H1 (cell line): ENCODE measurements around the gene FAM181A. TPM values are rescaled to one million over a fixed set of nuclear protein-coding genes. Genes with fewer than 3 reads are reported as not detected.
A peak's percentile ranks its signal among the peaks of the same experiment; 100 is the strongest.

Experiments used
- BCL11A ChIP-seq, 2 experiments: IDR thresholded peaks; one replicate each; pipeline ENCODE4 v1.6.1; 2011; ENCODE audit warnings: low read depth in 2 of 2, low read length in 2 of 2, mild to moderate bottlenecking in 2 of 2
- GABPA ChIP-seq: IDR thresholded peaks from 2 replicates; pipeline ENCODE4 v1.6.1; 2011; ENCODE audit warnings: mild to moderate bottlenecking, low read length, moderate library complexity, borderline replicate concordance; ENCODE audit not compliant: insufficient read depth
- KDM1A ChIP-seq: fragments of 200-600, 300-600 bp; sonication (generic); IDR thresholded peaks from 2 replicates; pipeline ENCODE4 v1.7.1; 2016; ENCODE audit warnings: mild to moderate bottlenecking, low read length, borderline replicate concordance
- TEAD4 ChIP-seq: IDR thresholded peaks from 2 replicates; pipeline ENCODE4 v1.6.1; 2012; ENCODE audit warnings: low read depth, low read length, inconsistent platforms, mixed read lengths
- polyA plus RNA-seq, 7 experiments: library from polyadenylated mRNA; depleted of rRNA in 3 of 7; stranded (reverse) in 5 of 7; unstranded in 2 of 7; fragments of >200 nt in 5 of 7; fragments of 200-250 nt in 2 of 7; gene quantifications; 1 replicate in 5 of 7; 2 replicates in 1 of 7; 4 replicates in 1 of 7; pipeline versions ENCODE4 v1.2.1 to v1.2.3, GENCODE V29; 2011 to 2013; ENCODE audit warnings: missing spikeins in 2 of 7, mixed read lengths in 2 of 7
- total RNA-seq: library from RNA; stranded (reverse); fragmentation: NEBNext Ultra II Directional; extraction: Animal tissue kit (Norgen Biotek cat#: 25700); gene quantifications from 2 replicates; pipeline ENCODE4 v1.2.1, GENCODE V29; 2021
- TF ChIP-seq, protein P1 (sequence below): fragments of 300-600 bp; sonication (generic); IDR thresholded peaks from 2 replicates; pipeline ENCODE4 v1.7.1; 2012; ENCODE audit warnings: low read length, moderate library complexity, mild to moderate bottlenecking, inconsistent platforms; ENCODE audit not compliant: insufficient replicate concordance

Gene FAM181A
- total and polyA plus RNA-seq, 2 of the 8 experiments (the other 6 are each of a cell fraction or from before 2014, with no cell fraction given), result not detected

DNA sequence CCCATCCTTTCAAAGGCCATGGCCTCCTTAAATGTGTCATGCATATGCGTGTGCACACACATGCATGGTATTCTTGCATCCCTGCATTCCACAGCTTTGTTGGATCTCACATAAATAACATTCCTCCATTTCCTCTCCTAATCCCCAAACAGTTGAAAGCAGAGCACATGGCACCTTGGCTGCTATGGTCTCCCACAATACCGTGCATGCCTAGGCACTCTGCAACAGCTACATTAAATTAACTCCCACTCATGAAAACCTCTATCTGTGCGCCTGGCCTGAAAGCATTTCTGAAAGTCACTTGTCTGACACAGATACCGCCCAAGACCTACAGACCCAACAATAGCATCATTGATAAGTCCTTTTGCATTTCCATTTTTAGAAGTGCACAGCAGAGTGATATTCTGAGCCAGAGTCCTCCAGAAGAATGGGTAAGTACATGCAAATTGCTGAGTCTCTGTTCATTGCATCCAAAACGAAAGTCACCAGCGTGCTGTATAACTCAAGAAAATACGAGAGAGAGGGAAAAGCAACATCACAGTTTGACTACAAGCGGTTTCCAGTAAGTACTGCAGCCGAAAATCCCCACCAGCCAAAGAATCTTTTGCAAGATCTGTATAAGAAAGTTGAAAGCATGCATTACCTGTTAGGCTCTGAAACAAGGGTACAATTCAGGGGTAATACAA, 48.8 kb downstream of the FAM181A start (continued):
- no peak for TF ChIP-seq GABPA
- TF ChIP-seq TEAD4, result 0 out of 2 replicates have a peak, but pooled peaks have one; percentile 51
- TF ChIP-seq, protein P1, sequence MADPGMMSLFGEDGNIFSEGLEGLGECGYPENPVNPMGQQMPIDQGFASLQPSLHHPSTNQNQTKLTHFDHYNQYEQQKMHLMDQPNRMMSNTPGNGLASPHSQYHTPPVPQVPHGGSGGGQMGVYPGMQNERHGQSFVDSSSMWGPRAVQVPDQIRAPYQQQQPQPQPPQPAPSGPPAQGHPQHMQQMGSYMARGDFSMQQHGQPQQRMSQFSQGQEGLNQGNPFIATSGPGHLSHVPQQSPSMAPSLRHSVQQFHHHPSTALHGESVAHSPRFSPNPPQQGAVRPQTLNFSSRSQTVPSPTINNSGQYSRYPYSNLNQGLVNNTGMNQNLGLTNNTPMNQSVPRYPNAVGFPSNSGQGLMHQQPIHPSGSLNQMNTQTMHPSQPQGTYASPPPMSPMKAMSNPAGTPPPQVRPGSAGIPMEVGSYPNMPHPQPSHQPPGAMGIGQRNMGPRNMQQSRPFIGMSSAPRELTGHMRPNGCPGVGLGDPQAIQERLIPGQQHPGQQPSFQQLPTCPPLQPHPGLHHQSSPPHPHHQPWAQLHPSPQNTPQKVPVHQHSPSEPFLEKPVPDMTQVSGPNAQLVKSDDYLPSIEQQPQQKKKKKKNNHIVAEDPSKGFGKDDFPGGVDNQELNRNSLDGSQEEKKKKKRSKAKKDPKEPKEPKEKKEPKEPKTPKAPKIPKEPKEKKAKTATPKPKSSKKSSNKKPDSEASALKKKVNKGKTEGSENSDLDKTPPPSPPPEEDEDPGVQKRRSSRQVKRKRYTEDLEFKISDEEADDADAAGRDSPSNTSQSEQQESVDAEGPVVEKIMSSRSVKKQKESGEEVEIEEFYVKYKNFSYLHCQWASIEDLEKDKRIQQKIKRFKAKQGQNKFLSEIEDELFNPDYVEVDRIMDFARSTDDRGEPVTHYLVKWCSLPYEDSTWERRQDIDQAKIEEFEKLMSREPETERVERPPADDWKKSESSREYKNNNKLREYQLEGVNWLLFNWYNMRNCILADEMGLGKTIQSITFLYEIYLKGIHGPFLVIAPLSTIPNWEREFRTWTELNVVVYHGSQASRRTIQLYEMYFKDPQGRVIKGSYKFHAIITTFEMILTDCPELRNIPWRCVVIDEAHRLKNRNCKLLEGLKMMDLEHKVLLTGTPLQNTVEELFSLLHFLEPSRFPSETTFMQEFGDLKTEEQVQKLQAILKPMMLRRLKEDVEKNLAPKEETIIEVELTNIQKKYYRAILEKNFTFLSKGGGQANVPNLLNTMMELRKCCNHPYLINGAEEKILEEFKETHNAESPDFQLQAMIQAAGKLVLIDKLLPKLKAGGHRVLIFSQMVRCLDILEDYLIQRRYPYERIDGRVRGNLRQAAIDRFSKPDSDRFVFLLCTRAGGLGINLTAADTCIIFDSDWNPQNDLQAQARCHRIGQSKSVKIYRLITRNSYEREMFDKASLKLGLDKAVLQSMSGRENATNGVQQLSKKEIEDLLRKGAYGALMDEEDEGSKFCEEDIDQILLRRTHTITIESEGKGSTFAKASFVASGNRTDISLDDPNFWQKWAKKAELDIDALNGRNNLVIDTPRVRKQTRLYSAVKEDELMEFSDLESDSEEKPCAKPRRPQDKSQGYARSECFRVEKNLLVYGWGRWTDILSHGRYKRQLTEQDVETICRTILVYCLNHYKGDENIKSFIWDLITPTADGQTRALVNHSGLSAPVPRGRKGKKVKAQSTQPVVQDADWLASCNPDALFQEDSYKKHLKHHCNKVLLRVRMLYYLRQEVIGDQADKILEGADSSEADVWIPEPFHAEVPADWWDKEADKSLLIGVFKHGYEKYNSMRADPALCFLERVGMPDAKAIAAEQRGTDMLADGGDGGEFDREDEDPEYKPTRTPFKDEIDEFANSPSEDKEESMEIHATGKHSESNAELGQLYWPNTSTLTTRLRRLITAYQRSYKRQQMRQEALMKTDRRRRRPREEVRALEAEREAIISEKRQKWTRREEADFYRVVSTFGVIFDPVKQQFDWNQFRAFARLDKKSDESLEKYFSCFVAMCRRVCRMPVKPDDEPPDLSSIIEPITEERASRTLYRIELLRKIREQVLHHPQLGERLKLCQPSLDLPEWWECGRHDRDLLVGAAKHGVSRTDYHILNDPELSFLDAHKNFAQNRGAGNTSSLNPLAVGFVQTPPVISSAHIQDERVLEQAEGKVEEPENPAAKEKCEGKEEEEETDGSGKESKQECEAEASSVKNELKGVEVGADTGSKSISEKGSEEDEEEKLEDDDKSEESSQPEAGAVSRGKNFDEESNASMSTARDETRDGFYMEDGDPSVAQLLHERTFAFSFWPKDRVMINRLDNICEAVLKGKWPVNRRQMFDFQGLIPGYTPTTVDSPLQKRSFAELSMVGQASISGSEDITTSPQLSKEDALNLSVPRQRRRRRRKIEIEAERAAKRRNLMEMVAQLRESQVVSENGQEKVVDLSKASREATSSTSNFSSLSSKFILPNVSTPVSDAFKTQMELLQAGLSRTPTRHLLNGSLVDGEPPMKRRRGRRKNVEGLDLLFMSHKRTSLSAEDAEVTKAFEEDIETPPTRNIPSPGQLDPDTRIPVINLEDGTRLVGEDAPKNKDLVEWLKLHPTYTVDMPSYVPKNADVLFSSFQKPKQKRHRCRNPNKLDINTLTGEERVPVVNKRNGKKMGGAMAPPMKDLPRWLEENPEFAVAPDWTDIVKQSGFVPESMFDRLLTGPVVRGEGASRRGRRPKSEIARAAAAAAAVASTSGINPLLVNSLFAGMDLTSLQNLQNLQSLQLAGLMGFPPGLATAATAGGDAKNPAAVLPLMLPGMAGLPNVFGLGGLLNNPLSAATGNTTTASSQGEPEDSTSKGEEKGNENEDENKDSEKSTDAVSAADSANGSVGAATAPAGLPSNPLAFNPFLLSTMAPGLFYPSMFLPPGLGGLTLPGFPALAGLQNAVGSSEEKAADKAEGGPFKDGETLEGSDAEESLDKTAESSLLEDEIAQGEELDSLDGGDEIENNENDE, result no peak
- TF ChIP-seq BCL11A (IDR thresholded peaks at IDR 0.05; ENCODE audit: low read depth in 2 of 2, low read length in 2 of 2), result no peak
- no peak for TF ChIP-seq KDM1A
